ENCODE data around the gene WDR6.

Gene WDR6, protein sequence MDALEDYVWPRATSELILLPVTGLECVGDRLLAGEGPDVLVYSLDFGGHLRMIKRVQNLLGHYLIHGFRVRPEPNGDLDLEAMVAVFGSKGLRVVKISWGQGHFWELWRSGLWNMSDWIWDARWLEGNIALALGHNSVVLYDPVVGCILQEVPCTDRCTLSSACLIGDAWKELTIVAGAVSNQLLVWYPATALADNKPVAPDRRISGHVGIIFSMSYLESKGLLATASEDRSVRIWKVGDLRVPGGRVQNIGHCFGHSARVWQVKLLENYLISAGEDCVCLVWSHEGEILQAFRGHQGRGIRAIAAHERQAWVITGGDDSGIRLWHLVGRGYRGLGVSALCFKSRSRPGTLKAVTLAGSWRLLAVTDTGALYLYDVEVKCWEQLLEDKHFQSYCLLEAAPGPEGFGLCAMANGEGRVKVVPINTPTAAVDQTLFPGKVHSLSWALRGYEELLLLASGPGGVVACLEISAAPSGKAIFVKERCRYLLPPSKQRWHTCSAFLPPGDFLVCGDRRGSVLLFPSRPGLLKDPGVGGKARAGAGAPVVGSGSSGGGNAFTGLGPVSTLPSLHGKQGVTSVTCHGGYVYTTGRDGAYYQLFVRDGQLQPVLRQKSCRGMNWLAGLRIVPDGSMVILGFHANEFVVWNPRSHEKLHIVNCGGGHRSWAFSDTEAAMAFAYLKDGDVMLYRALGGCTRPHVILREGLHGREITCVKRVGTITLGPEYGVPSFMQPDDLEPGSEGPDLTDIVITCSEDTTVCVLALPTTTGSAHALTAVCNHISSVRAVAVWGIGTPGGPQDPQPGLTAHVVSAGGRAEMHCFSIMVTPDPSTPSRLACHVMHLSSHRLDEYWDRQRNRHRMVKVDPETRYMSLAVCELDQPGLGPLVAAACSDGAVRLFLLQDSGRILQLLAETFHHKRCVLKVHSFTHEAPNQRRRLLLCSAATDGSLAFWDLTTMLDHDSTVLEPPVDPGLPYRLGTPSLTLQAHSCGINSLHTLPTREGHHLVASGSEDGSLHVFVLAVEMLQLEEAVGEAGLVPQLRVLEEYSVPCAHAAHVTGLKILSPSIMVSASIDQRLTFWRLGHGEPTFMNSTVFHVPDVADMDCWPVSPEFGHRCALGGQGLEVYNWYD

DNA sequence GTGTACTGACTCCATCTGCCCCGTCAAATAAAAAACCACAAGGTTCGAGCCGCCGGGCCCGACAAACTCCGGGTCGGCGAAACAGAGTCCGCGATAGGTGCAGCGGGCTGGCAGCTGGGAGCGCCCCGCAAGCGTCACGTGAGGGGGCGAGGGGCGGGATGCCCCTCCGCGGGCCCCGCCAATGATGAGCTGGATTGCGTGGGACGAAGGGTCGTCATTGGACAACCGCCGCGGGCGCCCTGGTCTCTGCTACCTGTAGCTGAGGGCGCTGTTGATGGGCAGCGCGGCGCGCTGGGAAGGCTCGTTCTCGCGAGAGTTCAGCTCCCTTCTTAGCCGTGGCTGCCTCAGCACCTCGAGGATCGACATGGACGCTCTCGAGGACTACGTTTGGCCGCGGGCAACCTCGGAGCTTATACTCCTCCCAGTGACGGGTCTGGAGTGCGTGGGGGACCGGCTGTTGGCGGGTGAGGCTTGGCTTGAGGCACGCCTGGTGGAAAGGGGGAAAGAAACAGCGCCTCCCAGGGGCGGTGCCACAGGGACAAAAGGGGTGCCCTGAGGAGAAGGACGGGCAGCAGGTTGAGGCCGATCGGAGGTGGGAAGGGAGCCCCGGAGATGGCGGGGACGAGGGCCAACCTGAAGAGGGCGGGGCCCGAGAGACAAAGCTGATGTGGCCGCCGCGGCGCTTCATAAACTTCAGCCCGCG is at the start of gene WDR6:
TSS of gene WDR6 (plus strand) at position 324 of the 703 bp plus-strand sequence. CDS start at position 365, 41 bp downstream.
- in situ Hi-C loops (cut with MboI; ENCODE audit: low pct_unique_long_range_greater_than_20kb, low sequenced_read_pairs), result no loop called here
- peak; percentile 97 for DNase-seq

DNA sequence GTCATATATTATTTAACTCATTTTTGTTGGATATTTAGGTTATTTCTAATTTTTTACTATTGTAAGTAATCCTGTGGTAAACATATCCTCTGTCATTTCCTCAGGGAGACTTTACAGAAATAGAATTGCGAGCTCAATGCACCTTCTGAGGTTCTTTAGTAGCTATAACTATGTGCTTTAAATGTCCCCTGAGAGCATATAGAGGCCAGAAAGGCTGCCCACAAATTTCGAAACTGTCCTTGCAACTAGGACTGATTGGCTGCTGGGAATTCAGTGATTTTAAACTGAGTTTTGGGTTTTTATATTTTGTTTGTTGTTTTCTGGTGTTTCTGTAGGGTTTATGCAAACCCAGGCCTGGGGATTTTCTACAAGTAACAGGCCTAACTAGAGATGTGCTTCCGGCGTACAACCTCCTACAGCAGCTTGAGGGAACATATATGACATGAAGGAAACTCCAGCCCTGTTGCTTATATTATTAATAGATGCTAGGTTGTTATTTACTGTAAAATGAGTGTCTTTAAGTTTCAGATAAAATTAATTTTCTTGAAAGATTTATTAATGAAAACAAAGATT is 46.3 kb upstream of the WDR6 start:
- in situ Hi-C loops (cut with MboI; ENCODE audit: low pct_unique_long_range_greater_than_20kb, low sequenced_read_pairs), result no loop called here
- no peak for DNase-seq

DNA sequence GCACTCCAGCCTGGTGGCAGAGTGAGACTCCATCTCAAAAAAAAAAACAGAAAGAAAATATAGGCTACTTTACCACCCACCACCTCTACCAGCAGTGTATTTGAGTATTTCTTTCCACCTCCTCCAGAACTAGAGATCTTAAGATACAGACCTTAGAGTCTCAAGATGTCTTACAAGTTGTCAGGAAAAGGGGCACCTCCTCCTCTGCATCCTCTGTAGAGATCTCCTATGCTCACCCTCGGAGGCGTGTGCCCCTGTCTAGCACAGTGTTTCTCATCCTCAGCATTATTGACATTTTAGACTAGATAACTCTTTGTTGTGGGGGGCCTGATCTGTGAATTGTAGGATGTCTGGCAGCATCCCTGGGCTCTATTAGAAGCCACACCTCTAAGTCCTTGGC is 44.9 kb upstream of the WDR6 start:
- in situ Hi-C loops (cut with MboI; ENCODE audit: low pct_unique_long_range_greater_than_20kb, low sequenced_read_pairs), result no loop called here
- no peak for DNase-seq

DNA sequence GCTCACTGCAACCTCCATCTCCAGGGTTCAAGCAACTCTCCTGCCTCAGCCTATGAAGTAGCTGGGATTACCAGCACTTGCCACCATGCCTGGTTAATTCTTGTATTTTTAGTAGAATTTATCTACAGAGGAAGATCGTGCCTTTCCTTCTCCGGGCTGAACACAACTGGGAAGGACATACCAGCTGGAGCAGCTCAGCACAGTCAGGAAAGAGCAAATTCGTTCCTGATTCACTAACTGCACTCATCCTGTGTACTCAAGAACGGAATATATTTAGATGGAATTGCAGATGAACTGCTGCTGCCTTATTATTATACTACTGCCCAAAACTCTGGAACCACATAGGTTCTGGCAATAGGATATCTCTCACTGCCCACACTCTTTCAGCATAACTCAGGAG is 44.3 kb upstream of the WDR6 start:
- no peak for DNase-seq
- in situ Hi-C loops (cut with MboI; ENCODE audit: low pct_unique_long_range_greater_than_20kb, low sequenced_read_pairs), result no loop called here

DNA sequence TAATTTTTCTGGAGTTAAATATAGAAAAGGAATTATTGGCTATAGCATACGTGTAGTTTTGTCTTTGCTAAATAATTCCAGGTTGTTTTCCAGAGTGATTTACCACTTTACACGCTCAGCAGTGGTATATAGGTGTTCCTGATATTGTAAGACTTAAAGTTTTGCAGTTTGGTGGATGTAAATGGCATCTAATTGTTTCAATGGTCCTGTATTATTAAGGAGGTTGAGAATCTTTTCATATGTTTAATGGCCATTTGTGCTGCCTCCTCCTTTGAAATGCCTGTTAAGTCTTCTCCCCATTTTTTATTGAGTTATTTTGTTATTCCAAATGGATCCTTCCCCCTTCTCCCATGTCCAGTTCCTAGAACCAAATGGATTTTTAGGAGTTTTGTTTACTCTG is 43.6 kb upstream of the WDR6 start:
- in situ Hi-C loops (cut with MboI; ENCODE audit: low pct_unique_long_range_greater_than_20kb, low sequenced_read_pairs), result no loop called here
- no peak for DNase-seq

DNA sequence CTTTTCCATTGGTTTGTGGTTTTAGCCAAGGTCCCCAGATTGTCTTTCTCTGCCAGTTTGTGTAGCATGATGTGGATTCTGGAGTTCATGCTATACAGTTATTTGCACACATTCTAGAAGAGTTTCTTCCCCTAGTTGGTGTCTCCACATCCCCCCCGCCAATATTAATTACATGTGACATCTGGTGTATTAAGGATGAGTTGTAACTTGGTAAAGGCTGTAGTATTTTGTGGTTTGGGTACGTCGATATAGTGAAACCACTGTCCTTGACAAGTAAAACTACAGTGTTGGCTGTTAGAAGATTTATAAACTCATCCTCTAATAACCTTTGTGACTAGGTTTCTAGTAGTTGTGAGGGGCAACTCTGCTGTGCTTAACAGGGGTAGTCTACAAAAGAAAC is 40.8 kb upstream of the WDR6 start:
- no peak for DNase-seq
- in situ Hi-C loops (cut with MboI; ENCODE audit: low pct_unique_long_range_greater_than_20kb, low sequenced_read_pairs), result no loop called here

DNA sequence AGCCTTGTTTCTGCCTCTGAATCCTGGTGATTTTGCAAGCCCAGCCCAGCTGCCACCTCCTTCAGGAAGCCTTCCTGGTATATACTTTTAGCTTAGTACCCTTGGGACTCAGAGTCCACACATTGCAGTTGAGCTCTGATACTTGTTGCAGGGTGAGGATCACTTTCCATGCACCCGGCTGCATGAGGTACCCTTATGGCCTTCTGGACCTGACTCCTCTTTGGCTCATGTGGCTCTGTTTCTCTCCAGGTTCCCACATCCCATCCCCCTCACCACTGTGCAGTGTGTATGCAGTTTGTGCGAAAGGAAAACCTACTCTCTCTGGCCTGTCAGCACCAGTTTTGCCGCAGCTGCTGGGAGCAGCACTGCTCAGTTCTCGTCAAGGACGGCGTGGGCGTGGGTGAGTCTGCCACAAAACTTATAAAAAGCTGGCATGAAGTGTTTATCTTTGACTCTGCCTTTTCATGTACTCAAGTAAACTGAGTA is 40.3 kb upstream of the WDR6 start:
- in situ Hi-C loops (cut with MboI; ENCODE audit: low pct_unique_long_range_greater_than_20kb, low sequenced_read_pairs), result no loop called here
- no peak for DNase-seq

DNA sequence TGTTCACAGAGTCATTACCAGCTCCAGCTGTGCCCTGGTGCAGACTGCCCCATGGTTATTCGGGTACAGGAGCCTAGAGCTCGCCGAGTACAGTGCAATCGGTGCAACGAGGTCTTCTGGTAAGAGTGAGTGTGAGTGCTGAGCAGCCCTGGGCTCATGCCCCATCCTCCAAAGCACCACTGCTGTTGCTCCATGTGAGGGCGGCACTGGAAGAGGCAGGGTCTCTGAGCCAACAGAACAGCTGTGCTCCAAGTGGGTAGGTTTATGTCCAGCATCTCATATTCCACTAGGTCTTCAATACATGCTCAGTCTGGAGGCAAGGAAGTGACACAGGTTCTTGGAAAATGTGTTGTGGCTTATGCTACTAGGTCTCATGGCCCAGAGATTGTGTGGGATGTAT is 36.6 kb upstream of the WDR6 start:
- DNase-seq, result no peak
- in situ Hi-C loops (cut with MboI; ENCODE audit: low pct_unique_long_range_greater_than_20kb, low sequenced_read_pairs), result no loop called here

DNA sequence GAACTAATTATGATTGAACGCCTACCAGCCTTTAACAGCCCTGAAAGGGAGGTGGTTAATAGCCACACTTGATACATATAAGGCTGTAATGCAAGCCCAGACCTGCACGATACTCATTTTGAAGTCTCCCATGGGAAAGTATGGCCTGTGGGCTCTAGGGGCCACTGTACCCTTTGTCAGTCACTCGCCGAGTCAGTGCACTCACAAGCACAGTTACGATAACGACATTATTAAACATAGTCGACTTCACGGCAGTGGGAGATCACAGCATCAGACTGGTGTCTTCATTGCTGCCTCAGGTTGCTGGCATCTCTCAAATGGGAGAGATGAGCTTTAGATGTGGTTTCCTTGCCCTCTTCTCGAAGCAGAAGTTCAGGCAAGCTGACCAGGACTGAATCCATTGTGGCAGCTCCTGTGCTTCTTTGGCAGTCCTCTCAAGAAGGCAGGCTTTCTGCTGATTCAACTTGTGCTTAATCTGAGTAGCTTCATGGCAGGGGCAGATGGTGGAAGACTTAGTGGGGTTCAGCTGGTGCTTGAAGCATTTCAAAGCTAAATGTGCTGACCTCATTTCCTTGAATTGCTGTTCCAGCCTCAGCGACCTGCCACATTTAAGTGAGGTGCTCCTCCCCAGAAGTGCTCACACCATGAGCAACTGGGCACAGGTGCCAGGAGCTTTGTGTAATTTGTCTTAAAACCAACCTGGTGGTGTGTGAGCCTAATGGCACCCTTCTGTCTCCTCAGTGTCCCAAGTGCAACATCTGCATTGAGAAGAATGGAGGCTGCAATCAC is 32.9 kb upstream of the WDR6 start:
- DNase-seq, result no peak
- in situ Hi-C loops (cut with MboI; ENCODE audit: low pct_unique_long_range_greater_than_20kb, low sequenced_read_pairs), result no loop called here

DNA sequence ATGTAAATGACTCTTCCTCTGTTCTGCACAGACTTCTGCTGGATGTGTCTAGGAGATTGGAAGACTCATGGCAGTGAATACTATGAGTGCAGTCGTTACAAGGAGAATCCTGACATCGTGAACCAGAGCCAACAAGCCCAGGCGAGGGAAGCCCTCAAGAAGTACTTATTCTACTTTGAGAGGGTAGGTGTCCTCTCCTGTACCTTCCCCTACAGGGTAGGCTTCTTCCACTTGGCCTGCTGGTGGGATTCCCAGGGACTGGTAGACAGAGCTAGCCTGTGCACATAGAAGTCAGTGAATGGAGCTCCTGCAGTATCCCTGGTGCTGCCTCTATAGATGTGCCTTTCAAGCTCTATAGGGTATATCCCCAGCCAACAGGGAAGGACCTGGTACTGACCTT is 27.7 kb upstream of the WDR6 start:
- in situ Hi-C loops (cut with MboI; ENCODE audit: low pct_unique_long_range_greater_than_20kb, low sequenced_read_pairs), result no loop called here
- DNase-seq, result no peak

DNA sequence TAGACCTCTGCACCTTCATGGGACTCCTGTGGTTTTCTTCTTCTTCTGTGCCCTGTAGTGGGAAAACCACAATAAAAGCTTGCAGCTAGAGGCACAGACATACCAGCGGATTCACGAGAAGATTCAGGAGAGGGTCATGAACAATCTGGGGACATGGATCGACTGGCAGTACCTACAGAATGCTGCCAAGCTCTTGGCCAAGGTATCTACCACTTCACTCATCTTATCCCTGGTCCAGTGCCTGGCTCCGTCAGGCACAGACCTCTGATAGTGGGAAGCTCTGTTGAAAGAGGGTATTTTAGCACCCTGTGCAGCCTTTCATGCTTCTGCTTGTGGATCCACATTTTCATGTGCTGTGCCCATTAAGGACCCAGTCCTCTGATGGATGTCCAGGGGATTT is 26.9 kb upstream of the WDR6 start:
- in situ Hi-C loops (cut with MboI; ENCODE audit: low pct_unique_long_range_greater_than_20kb, low sequenced_read_pairs), result no loop called here

DNA sequence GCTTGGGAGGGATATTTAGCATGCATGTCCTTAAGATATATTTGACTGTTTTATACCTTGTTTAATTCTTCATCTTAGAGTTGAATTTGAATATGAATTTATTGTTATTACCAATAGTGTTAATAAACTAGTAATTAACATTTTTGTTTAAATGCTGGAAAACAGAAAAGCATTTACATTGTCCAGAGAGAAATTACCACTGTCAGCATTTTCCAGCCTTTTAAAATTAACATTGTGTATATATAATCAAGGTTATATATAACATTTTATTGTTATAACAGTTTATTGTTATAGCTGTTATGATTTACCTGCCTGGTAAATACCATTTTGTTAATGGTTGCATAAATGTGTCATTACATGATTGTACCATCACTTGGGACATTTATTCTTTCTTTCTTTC is 25.2 kb upstream of the WDR6 start:
- no peak for DNase-seq
- in situ Hi-C loops (cut with MboI; ENCODE audit: low pct_unique_long_range_greater_than_20kb, low sequenced_read_pairs), result no loop called here

More for the DNA sequence above, 26.9 kb upstream of the WDR6 start:
- no peak for DNase-seq

DNA sequence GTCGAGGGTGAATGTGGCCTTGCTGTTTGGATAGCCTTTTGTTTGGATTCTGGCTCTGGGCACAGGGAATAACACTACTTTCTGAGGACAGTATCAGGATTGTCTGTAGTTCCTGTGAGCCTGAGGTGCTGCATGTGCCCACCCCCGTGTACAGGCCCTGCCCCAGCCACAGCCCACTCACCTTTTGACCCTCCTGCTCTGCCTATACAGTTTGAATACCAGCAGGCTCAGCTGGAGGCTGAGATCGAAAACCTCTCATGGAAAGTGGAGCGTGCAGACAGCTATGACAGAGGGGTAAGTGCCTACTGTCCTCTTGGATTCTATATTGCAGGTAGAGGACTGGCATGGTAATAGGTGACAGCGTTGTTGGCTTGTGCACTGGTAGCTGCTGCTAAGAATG is 24.5 kb upstream of the WDR6 start:
- no peak for DNase-seq
- in situ Hi-C loops (cut with MboI; ENCODE audit: low pct_unique_long_range_greater_than_20kb, low sequenced_read_pairs), result no loop called here

DNA sequence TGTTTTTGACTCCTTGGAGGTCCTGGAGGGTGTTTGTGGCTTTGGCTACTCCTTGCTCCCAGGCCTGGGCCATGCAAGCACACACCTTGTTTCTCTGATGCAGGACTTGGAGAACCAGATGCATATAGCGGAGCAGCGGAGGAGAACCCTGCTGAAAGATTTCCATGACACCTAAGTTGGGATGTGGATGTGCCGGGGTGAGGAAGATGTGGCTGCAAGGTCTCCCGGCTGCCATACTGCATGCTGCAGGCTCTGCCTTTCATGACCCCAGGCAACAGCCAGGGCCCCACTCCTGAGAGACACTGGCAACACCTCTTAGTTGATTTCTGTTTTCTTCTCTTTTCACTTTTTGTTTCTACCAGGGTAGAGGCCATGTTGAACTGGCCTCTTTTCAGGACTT is 24.1 kb upstream of the WDR6 start:
- in situ Hi-C loops (cut with MboI; ENCODE audit: low pct_unique_long_range_greater_than_20kb, low sequenced_read_pairs), result no loop called here
- DNase-seq, result no peak

DNA sequence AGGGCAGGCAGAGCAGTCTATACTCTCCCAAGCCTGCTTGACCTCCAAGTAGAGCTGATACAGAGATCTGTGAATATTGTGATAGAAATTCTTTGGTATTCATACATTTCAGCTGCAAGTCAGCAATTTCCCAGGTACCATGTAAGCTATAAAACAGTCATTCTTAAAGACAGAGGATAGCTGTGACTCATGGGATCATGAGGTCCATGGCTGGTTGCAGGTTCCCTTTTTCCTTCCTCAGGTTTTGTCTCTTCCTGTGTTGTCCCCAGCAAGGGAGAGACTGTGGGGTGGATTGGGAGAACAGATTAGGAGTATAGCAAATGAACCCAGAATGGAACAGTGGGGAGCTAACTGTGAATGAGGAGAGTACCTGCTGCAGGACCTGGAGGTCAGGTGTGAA is 22.5 kb upstream of the WDR6 start:
- in situ Hi-C loops (cut with MboI; ENCODE audit: low pct_unique_long_range_greater_than_20kb, low sequenced_read_pairs), result no loop called here
- DNase-seq, result no peak

DNA sequence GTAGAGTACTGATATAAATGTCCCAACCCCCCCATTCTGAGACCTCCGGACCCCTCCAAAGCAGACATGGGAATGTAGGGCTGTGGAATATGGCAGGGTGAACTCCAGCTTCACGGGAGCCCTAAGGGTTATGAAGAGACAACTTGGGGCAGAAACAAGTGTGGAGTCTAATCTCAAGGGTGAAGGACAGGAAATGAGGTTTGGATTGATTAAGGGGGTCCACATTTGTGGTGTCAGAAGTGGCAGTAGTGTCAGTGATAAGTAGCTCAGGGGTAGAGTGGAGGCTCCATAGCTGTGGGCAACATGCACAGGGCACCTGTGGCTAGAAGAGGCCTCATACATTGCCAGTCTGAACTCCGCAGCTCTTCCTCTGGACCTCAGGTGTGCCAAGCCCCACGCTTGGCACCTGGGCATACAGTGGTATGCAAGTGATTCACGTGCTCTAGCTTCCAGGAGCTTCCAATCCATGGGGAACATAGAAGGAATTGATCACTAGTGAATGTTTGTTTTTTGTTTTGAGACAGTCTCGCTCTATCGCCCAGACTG is 21.3 kb upstream of the WDR6 start:
- in situ Hi-C loops (cut with MboI; ENCODE audit: low pct_unique_long_range_greater_than_20kb, low sequenced_read_pairs), result no loop called here
- DNase-seq, result no peak

DNA sequence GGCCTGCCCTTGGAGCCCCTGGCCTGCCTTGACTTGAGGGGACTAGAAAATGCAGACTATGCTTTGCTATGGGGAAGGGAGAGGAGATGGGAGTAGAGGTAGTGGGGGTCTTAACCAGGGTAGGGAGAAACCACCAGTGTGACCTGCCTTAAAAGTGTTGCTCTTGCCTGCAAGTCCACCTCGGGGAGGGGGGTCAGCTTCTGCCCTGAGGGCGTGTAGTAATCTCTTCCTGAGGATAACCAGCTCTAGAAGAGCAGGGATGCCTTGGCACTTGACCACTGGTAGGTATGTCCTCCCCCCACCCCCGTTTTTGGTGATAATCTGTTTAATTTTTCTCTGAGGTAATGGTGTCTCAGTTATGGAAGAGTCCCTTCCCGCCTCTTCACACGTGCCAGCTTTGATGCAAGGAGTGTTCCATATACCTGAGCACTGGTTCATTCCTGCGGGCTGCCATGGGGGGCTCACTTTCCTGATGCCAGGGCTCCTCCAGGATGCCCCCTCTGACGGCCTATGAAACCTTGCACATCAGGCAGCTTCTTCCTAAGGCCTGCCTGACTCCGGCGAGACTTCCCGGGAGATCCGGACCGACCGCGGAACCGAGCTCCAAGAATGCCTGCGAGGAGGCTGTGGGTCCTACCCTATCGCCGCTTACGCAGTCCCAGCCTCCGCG is 17.9 kb upstream of the WDR6 start:
- in situ Hi-C loops (cut with MboI; ENCODE audit: low pct_unique_long_range_greater_than_20kb, low sequenced_read_pairs), result no loop called here
- DNase-seq, result no peak

Data from KBM-7 (cell line).